Measurements from ENCODE around the gene CDC42BPA.

- TF ChIP-seq POLR2A (IDR thresholded peaks at IDR 0.05) (no peak), POLR2AphosphoS5 (IDR thresholded peaks at IDR 0.05) (no peak)
- TF ChIP-seq, protein P1, sequence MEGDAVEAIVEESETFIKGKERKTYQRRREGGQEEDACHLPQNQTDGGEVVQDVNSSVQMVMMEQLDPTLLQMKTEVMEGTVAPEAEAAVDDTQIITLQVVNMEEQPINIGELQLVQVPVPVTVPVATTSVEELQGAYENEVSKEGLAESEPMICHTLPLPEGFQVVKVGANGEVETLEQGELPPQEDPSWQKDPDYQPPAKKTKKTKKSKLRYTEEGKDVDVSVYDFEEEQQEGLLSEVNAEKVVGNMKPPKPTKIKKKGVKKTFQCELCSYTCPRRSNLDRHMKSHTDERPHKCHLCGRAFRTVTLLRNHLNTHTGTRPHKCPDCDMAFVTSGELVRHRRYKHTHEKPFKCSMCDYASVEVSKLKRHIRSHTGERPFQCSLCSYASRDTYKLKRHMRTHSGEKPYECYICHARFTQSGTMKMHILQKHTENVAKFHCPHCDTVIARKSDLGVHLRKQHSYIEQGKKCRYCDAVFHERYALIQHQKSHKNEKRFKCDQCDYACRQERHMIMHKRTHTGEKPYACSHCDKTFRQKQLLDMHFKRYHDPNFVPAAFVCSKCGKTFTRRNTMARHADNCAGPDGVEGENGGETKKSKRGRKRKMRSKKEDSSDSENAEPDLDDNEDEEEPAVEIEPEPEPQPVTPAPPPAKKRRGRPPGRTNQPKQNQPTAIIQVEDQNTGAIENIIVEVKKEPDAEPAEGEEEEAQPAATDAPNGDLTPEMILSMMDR (IDR thresholded peaks at IDR 0.05) = no peak
Observed at GRCh38 chr1:226948480-226948879, 369.8 kb downstream of the CDC42BPA start.

All from stomach (tissue), 4 donors.